ENCODE data around the gene EYS. TPM values are rescaled to one million over a fixed set of nuclear protein-coding genes. Genes with fewer than 3 reads are reported as not detected.
"Not testable (repeated sequence)": the region's sequence is repeated elsewhere in the genome, so short reads cannot be mapped to it uniquely, and the experiment has no call there.

Gene EYS
- total RNA-seq, 1 donor from 2014 or later, result not detected

DNA sequence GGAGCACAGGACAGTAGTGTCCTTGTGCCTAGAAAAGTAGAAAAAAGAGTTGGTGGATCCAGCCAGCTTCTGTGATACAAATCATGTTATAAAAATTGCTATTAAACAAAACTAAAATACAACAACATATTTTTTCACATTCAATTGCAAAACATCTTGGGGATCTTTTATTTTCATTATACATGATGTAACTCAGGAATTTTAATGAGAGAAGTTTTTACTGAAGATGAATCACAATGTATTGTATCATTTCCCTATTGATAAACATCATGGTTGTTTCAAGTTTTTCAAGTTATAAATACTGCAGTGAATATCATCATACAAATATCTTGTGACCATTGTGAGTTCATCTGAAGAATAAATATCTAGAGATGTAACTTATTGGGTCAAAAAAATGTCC lies 1463.4 kb downstream of the EYS start:
- TF ChIP-seq, protein P1, sequence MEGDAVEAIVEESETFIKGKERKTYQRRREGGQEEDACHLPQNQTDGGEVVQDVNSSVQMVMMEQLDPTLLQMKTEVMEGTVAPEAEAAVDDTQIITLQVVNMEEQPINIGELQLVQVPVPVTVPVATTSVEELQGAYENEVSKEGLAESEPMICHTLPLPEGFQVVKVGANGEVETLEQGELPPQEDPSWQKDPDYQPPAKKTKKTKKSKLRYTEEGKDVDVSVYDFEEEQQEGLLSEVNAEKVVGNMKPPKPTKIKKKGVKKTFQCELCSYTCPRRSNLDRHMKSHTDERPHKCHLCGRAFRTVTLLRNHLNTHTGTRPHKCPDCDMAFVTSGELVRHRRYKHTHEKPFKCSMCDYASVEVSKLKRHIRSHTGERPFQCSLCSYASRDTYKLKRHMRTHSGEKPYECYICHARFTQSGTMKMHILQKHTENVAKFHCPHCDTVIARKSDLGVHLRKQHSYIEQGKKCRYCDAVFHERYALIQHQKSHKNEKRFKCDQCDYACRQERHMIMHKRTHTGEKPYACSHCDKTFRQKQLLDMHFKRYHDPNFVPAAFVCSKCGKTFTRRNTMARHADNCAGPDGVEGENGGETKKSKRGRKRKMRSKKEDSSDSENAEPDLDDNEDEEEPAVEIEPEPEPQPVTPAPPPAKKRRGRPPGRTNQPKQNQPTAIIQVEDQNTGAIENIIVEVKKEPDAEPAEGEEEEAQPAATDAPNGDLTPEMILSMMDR (IDR thresholded peaks at IDR 0.05; ENCODE audit: insufficient read depth, low read length, poor library complexity, severe bottlenecking), result no peak
- Histone ChIP-seq H3K4me3 (ENCODE audit: low read depth, low read length) (no peak overlapping the region), H3K27me3 (ENCODE audit: control insufficient read depth, insufficient read depth, low read length) (no peaks in the 10 kb centered on the region), H3K36me3 (ENCODE audit: control insufficient read depth, insufficient read depth, low read length) (no peaks in the 10 kb centered on the region)
- DNase-seq (ENCODE audit: low read depth), result no peak

DNA sequence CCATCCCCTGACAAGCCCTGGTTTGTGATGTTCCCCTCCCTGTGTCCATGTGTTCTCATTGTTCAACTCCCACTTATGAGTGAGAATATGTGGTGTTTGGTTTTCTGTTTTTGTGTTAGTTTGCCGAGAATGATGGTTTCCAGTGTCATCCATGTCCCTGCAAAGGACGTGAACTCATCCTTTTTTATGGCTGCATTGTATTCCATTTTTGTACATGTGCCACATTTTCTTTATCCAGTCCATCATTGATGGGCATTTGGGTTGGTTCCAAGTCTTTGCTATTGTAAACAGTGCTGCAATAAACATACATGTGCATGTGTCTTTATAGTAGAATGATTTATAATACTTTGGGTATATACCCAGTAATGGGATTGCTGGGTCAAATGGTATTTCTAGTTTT lies 1468.1 kb downstream of the EYS start:
- H3K27me3 ChIP-seq (ENCODE audit: control insufficient read depth, insufficient read depth, low read length); H3K36me3 ChIP-seq (ENCODE audit: control insufficient read depth, insufficient read depth, low read length); DNase-seq (ENCODE audit: low read depth); H3K4me3 ChIP-seq (ENCODE audit: low read depth, low read length): not testable (repeated sequence)

DNA sequence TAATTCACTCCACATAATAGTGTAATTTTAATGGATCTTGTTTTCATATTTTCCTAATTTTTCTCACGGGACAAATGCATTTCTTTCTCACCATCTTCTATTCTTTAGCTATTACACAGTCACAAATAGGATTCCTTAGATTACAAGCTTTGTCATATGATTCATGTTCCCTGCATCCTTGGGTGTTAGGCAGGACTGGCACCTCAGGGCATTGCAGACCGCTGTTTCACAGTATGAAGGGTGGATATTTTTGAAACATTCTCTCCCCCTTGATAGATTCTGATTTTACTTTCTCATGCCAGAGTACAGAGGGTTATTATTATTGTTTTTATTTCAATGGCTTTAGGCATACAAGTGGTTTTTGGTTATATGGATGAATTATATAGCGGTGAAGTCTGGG lies 1469.0 kb downstream of the EYS start:
- H3K36me3 ChIP-seq (ENCODE audit: control insufficient read depth, insufficient read depth, low read length), result no peaks in the 10 kb centered on the region
- H3K27me3 ChIP-seq (ENCODE audit: control insufficient read depth, insufficient read depth, low read length), result no peaks in the 10 kb centered on the region
- TF ChIP-seq, protein P1 (IDR thresholded peaks at IDR 0.05; ENCODE audit: insufficient read depth, low read length, poor library complexity, severe bottlenecking), result no peak
- no peak overlapping the region for H3K4me3 ChIP-seq (ENCODE audit: low read depth, low read length)
- DNase-seq (ENCODE audit: low read depth), result no peak

DNA sequence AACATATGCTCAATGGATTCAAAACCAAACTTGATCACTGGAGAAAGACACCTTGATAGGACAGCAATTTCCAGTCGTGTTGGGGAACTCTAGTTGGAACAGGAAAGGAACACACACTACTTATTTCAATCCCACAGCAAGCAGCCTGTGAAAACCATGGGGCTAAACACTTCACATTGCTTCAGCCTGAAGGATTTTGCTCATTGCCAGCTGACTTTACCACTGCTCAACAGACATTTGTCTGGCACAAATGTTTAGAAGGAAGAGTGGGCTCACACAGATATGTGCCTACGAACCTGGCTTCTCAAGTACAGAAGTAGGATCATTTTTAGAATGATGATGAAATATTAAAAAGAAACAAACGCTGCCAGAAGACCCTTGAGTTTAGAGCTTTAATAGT lies 1473.3 kb downstream of the EYS start:
- TF ChIP-seq, protein P1 (IDR thresholded peaks at IDR 0.05; ENCODE audit: insufficient read depth, low read length, poor library complexity, severe bottlenecking), result no peak
- no peaks in the 10 kb centered on the region for H3K27me3 ChIP-seq (ENCODE audit: control insufficient read depth, insufficient read depth, low read length)
- H3K4me3 ChIP-seq (ENCODE audit: low read depth, low read length), result no peak overlapping the region
- no peaks in the 10 kb centered on the region for H3K36me3 ChIP-seq (ENCODE audit: control insufficient read depth, insufficient read depth, low read length)
- no peak for DNase-seq (ENCODE audit: low read depth)

DNA sequence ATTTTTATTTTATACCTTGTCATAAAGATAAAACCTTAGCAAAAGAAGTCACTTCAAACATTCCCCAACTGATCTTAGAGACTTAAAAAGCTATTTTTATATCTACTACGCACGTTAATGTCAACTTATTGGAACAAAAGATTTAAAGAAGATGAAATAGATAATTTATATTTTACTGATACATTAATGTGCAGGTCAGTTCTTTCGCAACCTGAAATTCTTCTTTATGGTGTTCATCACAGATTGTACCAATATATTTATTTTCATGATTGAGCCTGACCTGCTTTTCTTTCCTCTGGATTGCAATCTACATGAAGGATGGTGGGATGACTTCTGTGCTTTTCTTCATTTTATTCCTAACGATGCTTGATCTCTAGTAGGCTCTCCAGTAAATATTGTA lies 1475.1 kb downstream of the EYS start:
- no peaks in the 10 kb centered on the region for H3K36me3 ChIP-seq (ENCODE audit: control insufficient read depth, insufficient read depth, low read length)
- no peak for DNase-seq (ENCODE audit: low read depth)
- TF ChIP-seq, protein P1 (IDR thresholded peaks at IDR 0.05; ENCODE audit: insufficient read depth, low read length, poor library complexity, severe bottlenecking), result no peak
- no peak overlapping the region for H3K4me3 ChIP-seq (ENCODE audit: low read depth, low read length)
- no peaks in the 10 kb centered on the region for H3K27me3 ChIP-seq (ENCODE audit: control insufficient read depth, insufficient read depth, low read length)

DNA sequence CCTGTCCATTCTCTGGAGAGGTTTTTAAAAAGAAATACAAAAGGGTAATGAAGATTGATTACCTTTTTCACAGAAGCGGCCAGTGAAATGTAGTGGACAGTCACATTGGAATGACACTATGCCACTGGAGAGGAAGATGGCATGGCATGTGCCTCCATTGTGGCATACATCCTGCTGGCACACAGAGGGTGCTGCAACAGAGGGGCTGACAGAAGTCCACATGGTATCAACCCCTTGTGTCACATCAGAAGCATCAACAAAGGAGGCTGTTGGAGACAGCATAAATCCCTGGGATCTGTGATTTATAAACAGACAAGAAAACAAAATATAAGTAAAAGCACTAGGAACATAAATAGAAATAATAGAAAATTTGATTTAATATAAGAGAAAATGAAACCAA lies 1476.5 kb downstream of the EYS start:
- DNase-seq (ENCODE audit: low read depth), result no peak
- TF ChIP-seq, protein P1 (IDR thresholded peaks at IDR 0.05; ENCODE audit: insufficient read depth, low read length, poor library complexity, severe bottlenecking), result no peak
- H3K4me3 ChIP-seq (ENCODE audit: low read depth, low read length), result no peak overlapping the region
- H3K27me3 ChIP-seq (ENCODE audit: control insufficient read depth, insufficient read depth, low read length), result no peaks in the 10 kb centered on the region
- H3K36me3 ChIP-seq (ENCODE audit: control insufficient read depth, insufficient read depth, low read length), result no peaks in the 10 kb centered on the region

All from kidney epithelial cell (primary cell).